Midbrain (tissue), 1 donor: Measurements from ENCODE around the gene CENPU.
"Not testable (repeated sequence)": the region's sequence is repeated elsewhere in the genome, so short reads cannot be mapped to it uniquely, and the experiment has no call there.

ENCODE experiments used
- DNase-seq: peaks from one replicate; lab custom pipeline; 2025; lab: John Stamatoyannopoulos, UW

The CENPU gene

GRCh38 chr4:184752496-184753275 lies 18.8 kb upstream of the CENPU start:
- DNase-seq = no peak

GRCh38 chr4:184751585-184751956 lies 17.7 kb upstream of the CENPU start:
- no peak for DNase-seq

- DNase-seq = no peak
These were observed 17.2 kb upstream of the CENPU start for GRCh38 chr4:184750926-184751584.

- no peak for DNase-seq
These were observed 14.4 kb upstream of the CENPU start for GRCh38 chr4:184748251-184748652.

GRCh38 chr4:184747034-184747830 lies 13.3 kb upstream of the CENPU start:
- no peak for DNase-seq

GRCh38 chr4:184745831-184746795 lies 12.2 kb upstream of the CENPU start:
- peak; percentile 77 for DNase-seq

- no peak for DNase-seq
These were observed 10.3 kb upstream of the CENPU start for GRCh38 chr4:184744236-184744635.

DNA sequence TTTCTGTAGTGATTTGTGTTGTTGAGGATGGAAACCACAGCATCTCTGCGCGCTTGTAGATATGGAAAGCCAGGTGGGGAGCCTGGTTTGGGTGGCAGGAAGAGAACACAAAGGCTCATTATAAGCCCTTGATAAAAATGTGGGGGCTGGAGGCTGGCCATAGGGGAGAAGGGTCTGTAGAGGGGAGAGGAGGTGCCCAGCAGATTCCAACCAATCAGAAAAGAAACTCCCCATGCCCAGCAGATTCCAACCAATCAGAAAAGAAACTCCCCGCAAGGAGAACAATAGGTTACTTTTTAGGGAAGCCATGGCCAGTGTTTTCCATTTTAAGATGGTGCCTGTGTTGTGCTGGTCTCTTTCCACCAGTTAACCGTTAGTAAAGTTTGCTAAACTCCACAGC lies 9.8 kb upstream of the CENPU start:
- DNase-seq = no peak

GRCh38 chr4:184741651-184742050 lies 7.8 kb upstream of the CENPU start:
- not testable (repeated sequence) for DNase-seq

- DNase-seq = no peak
These were observed 7.1 kb upstream of the CENPU start for GRCh38 chr4:184740980-184741391.

GRCh38 chr4:184739575-184739974 lies 5.7 kb upstream of the CENPU start:
- DNase-seq = not testable (repeated sequence)

- no peak for DNase-seq
These were observed 862 bp upstream of the CENPU start for GRCh38 chr4:184734758-184735157.

DNA sequence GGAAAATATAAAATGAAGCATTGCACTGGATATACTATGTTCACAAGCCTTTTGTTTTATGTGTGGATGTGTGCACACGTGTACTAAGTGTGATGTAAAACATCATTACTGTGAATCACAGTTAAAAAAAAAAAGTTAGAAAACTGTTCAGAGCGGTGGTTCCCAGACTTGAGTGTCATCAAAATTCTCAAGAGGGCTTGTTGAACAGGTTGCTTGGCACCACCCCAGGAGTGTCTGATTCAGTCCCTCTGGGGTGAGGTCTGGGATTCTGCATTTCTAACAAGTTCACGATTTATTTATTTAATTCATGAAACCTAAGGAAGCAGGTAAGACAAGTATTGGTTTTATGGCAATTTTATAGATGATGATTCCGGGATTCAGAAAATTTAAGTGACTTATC lies 1.8 kb downstream of the CENPU start:
- DNase-seq = no peak

DNA sequence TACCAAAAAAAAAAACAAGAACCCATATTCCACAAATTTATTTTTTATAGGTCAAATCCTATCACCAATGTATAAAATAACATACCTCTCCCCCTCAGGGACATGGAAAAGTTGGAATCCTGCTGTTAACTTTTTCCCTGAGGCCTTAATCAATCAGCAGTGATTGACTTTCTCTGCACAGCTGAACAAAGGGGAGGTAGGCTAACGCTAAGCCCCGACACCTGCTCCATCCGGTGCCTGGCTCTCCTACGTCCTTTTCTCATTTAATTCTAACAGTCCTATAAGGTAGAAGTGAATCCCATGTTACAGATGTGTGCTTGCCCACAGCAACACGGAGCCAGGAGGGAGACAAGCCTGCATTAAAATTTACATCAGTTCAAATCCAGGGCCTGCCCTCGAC lies 2.8 kb downstream of the CENPU start:
- no peak for DNase-seq

GRCh38 chr4:184729946-184730345 lies 4.0 kb downstream of the CENPU start:
- DNase-seq = no peak

DNA sequence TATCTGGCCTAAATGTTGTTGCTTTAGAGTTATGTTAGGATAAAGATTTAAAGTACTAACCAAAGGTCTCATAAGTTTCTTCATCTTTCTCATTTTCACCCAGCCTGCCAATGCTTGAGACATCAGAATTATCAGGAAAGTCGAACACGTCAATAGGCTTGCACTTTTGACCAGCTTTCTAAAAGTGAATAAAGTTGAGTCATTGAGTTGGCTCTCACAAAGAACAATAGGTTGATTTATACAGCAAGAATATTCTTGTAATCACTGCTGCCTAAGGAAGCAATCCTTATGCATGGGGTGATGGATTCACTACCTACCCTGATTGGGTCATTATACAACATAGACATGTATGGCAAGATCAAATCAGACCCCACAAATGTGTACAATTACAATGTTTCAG lies 5.0 kb downstream of the CENPU start:
- no peak for DNase-seq

DNA sequence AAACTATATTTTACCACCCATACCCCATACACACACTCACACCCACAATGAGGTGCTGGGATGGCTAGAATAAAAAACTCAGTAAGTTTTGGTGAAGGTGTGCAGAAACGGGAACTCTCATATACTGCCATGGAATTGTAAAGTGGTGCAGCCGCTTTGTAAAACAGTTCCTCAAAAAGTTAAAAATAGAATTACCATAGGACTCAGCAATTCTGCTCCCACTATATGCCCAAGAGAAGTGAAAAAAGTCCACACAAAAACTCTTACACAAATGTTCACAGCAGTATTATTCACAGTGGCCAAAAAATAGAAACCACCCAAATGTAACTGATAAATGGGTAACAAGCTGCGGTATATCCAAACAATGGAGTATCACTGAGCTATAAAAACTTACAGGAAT lies 6.5 kb downstream of the CENPU start:
- no peak for DNase-seq

DNA sequence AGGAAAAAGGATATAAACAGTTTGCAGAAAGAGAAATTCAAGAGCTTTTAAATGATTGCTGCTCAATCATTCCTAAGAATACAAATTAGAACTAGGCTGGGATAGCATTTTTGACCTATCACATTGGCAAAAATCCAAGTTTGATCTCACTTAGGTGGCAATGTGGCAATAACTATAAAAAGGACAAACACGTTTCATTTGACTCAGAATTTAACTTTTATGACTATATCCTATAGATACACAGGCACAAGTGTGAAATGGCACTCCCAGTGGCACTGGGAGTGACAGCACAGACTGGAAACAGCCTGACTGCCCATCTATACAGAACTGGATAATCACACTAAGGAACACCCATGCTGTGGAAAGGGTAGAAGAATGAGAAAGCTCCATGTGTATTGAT lies 11.1 kb downstream of the CENPU start:
- DNase-seq = no peak

GRCh38 chr4:184721254-184721653 lies 12.6 kb downstream of the CENPU start:
- DNase-seq = no peak

- no peak for DNase-seq
These were observed 14.5 kb downstream of the CENPU start for GRCh38 chr4:184719407-184719806.

- DNase-seq = no peak
These were observed 18.4 kb downstream of the CENPU start for GRCh38 chr4:184715526-184715925.

DNA sequence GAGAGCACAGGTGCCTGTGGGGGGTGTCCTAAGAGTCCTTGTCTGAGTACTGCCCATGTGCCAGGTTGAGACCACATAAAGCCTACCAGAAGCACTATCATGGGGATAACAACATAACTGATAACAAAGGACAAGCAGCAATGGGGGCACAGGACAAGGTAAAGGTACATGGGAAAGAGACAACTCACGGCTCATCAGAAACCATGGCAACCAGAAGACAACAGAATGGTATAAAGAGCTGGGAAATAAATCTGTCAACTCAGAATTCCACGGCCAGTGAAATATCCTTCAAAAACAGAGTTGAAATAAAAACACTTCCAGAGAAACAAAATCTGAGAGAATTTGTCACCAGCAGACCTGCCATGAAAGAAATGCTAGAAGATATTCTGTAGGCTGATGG lies 20.0 kb downstream of the CENPU start:
- no peak for DNase-seq
